ENCODE data around the gene INPP5A. TPM values are rescaled to one million over a fixed set of nuclear protein-coding genes. Genes with fewer than 3 reads are reported as not detected.

INPP5A gene
- total and polyA plus RNA-seq, 2 of the 13 experiments (the other 11 are each of a cell fraction or from before 2014, with no cell fraction given): 17.5 to 37.9 TPM

DNA sequence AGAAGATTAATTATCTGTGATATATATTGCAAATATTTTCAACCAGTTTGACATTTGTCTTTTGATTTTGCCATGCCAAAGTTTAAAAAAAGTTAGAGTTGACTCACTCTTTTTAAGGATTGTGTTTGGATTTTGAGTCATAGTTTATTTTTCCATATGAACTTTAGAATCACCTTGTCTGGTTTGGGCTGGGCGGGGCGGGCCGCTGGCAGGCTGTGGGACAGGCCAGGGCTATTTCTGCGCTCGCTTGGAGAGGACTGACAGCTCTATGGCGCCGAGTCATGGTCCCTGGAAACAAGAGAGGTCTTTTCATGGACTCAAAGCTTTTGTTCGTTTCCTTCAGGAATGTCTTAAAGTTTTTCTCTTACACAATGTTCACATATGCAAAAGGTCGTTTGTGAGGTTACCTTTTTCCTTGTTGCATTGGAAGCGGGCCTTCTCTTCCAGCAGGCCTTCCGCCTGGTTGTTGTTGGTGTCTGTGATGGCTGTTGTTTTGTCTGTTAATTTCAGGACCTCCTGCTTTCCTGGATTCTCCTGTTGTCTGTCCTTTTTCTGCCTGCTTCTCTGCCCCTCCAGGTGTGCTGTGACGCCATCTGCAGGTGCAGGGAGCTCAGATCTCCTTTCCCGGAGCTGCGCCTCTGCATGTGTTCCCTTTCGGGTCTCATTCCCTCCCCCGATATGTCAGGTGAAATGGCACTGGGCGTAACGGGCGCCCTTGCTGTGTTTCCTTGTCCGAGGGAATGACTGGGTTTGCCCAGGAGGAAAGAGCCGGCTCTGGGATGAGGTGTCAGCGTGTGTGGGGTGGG lies 53.8 kb downstream of the INPP5A start (continued):
- TF ChIP-seq, protein P1, sequence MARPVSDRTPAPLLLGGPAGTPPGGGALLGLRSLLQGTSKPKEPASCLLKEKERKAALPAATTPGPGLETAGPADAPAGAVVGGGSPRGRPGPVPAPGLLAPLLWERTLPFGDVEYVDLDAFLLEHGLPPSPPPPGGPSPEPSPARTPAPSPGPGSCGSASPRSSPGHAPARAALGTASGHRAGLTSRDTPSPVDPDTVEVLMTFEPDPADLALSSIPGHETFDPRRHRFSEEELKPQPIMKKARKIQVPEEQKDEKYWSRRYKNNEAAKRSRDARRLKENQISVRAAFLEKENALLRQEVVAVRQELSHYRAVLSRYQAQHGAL (CRISPR knock-in tag; IDR thresholded peaks at IDR 0.05; ENCODE audit: not compliant biosample characterization): no peak
- TF ChIP-seq USF2 (IDR thresholded peaks at IDR 0.05; ENCODE audit: low read depth, low read length): no peak
- TF ChIP-seq USF2 (CRISPR knock-in tag; IDR thresholded peaks at IDR 0.05; ENCODE audit: borderline replicate concordance): no peak
- TF ChIP-seq RFXAP (CRISPR knock-in tag; IDR thresholded peaks at IDR 0.05; ENCODE audit: borderline replicate concordance): 0 out of 2 replicates have a peak, but pooled peaks have one; percentile 48
- no peak for TF ChIP-seq IKZF4 (CRISPR knock-in tag; IDR thresholded peaks at IDR 0.05; ENCODE audit: borderline replicate concordance, low read depth, not compliant biosample characterization)
- no peak for TF ChIP-seq ZBTB42 (CRISPR knock-in tag; IDR thresholded peaks at IDR 0.05)
- no peak for TF ChIP-seq CREB3 (CRISPR knock-in tag; IDR thresholded peaks at IDR 0.05)
- TF ChIP-seq BCL6 (CRISPR knock-in tag; IDR thresholded peaks at IDR 0.05): peak; percentile 67
- no peak for TF ChIP-seq POLR2AphosphoS2 (IDR thresholded peaks at IDR 0.05; ENCODE audit: low read depth, low read length)
- TF ChIP-seq ZNF629 (CRISPR knock-in tag; conservative IDR thresholded peaks at IDR 0.05): no peak
- peak; percentile 66; the same call in 1 of the 2 replicates for TF ChIP-seq ZBED4 (CRISPR knock-in tag; IDR thresholded peaks at IDR 0.05; ENCODE audit: borderline replicate concordance)
- TF ChIP-seq ZFP37 (CRISPR knock-in tag; IDR thresholded peaks at IDR 0.05; ENCODE audit: borderline replicate concordance): no peak
- TF ChIP-seq ZFYVE20 (CRISPR knock-in tag; IDR thresholded peaks at IDR 0.05; ENCODE audit: borderline replicate concordance, low read depth): no peak
- TF ChIP-seq ZNF577 (CRISPR knock-in tag; IDR thresholded peaks at IDR 0.05; ENCODE audit: borderline replicate concordance, low read depth): no peak
- TF ChIP-seq IRX3 (CRISPR knock-in tag; IDR thresholded peaks at IDR 0.05; ENCODE audit: borderline replicate concordance, low read depth): no peak
- no peak for TF ChIP-seq ELF3 (CRISPR knock-in tag; IDR thresholded peaks at IDR 0.05)
- TF ChIP-seq CHD2 (IDR thresholded peaks at IDR 0.05; ENCODE audit: low read depth, low read length): no peak
- no peak for TF ChIP-seq NPAS2 (CRISPR knock-in tag; IDR thresholded peaks at IDR 0.05; ENCODE audit: borderline replicate concordance)
- no peak for TF ChIP-seq ZNF883 (CRISPR knock-in tag; IDR thresholded peaks at IDR 0.05; ENCODE audit: not compliant biosample characterization)
- TF ChIP-seq ZNF543 (CRISPR knock-in tag; IDR thresholded peaks at IDR 0.05): no peak

Measured in HepG2 (cell line).